COLO829 (cell line): ENCODE measurements around the gene CCIN.
"Not testable (repeated sequence)": the region's sequence is repeated elsewhere in the genome, so short reads cannot be mapped to it uniquely, and the experiment has no call there.

ENCODE experiments used
- DNase-seq: peaks from one replicate; pipeline ENCODE4 v3.0.0; 2012; ENCODE audit warnings: low spot score

Gene CCIN

GRCh38 chr9:36160126-36160525, 9.1 kb upstream of the CCIN start:
- DNase-seq, result not testable (repeated sequence)

DNA sequence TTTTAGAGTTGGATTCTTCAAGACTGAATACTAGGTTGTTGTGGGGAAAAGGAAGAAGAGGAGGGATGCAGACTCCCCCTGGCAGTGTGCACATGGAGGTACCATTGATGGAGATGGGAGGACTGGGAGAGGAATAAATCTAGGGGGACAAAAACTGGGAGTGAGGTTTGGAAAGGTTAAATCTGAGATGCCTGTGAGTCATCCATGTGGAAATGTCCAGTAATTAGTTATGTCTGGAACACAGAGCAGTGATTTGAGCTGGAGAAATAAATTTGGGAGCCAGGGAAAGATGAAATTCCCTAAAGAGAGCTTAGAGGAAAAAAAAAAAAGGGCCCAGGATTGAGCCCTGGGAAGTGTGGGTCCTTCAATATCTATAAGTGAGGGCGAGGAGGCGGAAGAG, 8.0 kb upstream of the CCIN start:
- no peak for DNase-seq

DNA sequence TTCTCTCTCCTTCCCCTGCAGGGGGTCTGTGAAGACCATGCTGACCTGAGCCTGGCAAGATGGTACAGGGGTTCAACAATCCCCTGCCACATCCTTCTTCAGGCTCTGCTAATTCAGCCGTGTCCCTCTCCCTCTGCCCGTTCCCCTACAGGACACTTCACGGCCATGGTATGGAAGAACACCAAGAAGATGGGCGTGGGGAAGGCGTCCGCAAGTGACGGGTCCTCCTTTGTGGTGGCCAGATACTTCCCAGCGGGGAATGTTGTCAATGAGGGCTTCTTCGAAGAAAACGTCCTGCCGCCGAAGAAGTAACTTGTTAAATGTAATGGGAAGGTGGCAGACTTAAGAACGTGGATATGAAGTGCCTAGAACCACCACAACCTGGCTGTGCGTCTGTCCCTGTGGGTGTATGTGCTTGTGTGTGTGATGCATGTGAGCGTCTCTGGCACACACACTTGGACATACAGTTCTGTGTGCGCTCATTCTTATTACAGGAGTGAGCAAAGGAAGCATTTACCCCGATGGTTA, 6.9 kb upstream of the CCIN start:
- no peak for DNase-seq

- DNase-seq, result no peak
Measured at GRCh38 chr9:36163049-36163785, 6.0 kb upstream of the CCIN start.

DNA sequence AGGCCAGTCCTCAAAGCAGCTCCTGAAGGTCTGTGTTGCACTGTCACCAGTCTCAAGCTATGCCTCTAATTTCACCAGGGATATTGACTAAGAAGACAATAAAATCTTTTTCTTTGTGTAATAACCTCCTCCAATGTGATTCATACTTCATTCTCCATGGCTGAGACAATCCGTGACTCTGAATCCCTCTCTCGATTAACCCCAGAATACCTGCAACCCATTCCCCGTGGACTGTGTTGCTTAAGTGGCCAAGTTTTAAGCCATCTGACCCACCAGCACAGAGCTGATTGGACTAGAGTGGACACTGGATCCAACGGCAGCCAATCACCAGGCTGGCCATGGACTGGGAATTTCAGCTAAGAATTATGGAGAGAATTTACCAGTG, 5.4 kb upstream of the CCIN start:
- no peak for DNase-seq

DNA sequence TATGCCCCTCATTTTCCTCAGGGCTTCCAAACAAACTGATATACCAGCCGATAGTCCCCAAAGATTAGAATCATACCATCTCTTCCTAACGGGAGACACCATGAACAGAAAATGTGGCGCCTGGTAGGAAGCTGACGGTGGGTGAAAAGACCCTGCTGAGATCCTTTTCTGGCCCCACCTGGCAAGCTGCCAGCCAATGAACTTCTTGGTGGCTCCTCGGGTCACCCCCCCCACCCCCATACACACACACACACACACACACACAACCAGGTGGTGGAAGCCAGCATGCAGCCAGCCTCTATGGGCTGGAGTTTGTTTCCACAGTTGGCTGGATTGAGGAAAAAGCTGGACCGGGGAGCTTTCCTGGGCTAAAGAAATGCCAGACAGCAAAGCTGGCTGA, 4.8 kb upstream of the CCIN start:
- no peak for DNase-seq

DNA sequence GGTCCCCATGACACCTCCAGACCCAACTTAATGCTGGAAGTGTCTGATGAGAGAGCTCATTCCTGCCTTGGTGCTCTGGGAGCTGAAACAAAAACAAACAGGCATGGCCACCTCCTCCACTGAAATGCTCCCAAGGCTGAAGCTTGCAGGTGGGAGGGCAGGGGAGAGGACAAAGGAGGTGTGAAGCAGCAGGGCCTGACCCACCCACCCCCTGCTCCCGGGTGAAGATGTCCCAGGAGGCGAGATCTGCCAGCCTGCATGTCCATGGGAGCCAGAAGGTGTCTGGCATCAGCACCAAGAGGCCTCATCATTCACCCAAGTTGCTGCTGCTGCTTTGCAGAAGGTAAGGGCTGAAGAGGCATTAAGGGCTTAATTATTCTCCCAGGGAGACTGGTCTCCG, 4.2 kb upstream of the CCIN start:
- no peak for DNase-seq

- no peak for DNase-seq
Measured at GRCh38 chr9:36165826-36166167, 3.4 kb upstream of the CCIN start.

- peak; percentile 87 for DNase-seq
Measured at GRCh38 chr9:36166168-36166927, 2.8 kb upstream of the CCIN start.

GRCh38 chr9:36169708-36170107, 520 bp downstream of the CCIN start:
- no peak for DNase-seq

GRCh38 chr9:36170531-36170930, 1.3 kb downstream of the CCIN start:
- DNase-seq, result no peak

DNA sequence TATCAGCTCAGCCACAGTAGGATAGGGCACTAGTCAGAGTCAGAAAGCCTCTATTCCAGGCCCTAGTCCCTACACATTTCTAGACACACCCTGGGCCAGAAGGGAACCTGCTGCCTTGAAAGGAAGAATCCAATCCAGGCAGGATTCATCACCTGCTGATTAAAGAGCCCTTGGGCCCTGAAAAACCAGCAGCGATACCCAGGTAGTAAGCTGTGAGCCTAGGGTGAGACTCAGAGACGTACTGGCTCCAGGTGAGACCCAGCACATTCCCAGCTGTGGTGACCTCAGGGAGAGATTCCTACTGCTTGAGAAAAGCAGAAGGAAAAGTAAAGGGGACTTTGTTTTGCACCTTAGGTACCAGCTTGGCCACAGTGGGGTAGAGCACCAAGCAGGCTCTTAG, 4.7 kb downstream of the CCIN start:
- DNase-seq, result no peak

GRCh38 chr9:36174271-36174670, 5.1 kb downstream of the CCIN start:
- DNase-seq, result no peak

DNA sequence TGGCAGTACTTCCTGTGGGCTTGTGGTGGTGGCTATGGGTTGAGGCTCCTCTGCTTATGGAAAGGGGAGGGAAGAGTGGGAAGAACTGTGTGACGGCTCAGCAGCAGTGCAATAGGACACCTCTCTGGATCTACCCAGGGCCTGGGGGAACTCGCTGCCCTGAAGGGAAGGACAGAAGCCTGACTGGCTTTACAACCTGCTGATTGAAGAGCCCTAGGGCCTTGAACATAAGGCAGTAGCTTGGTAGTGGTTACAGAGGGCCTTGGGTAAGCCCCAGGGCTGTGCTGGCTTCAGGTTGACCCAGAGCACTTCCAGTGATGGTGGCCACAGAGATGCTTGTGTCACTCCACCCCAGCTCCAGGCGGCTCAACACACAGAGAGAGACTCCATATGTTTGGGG, 5.5 kb downstream of the CCIN start:
- DNase-seq, result no peak

- not testable (repeated sequence) for DNase-seq
Measured at GRCh38 chr9:36175209-36175608, 6.0 kb downstream of the CCIN start.

DNA sequence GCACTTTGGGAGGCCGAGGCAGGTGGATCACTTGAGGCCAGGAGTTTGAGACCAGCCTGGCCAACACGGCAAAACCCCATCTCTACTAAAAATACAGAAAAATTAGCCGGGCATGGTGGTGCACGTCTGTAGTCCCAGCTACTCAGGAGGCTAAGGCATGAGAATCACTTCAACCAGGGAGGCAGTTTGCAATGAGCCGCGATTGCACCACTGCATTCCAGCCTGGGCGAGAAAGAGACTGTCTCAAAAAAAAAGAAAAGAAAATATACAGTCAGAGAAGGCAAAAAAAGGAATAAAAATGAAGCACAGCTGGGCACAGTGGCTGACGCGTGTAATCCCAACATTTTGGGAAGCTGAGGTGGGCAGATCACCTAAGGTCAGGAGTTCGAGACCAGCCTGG, 7.3 kb downstream of the CCIN start:
- not testable (repeated sequence) for DNase-seq

- DNase-seq, result no peak
Measured at GRCh38 chr9:36177571-36177970, 8.4 kb downstream of the CCIN start.

GRCh38 chr9:36180243-36180642, 11.1 kb downstream of the CCIN start:
- not testable (repeated sequence) for DNase-seq

- no peak for DNase-seq
Measured at GRCh38 chr9:36187414-36187813, 18.2 kb downstream of the CCIN start.

GRCh38 chr9:36188212-36188611, 19.0 kb downstream of the CCIN start:
- DNase-seq, result no peak

DNA sequence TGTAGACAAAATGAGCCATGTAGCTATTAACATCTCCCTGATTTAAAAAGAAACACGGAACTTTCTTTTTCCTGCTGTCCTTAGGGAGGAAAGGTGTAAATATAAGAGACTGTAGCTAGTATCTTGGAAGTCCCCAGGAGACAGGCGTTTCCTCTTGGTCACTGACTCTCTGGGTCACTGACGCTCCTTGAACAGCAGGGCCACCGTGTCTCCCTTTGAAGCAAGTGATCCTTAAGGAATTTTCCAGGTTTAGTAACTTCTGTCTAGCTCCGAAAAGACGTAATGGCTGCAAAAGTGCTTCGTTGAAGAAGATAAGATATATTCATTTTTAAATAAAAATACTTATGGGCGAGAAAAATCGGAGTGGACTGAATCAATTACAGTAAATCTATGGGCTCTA, 20.8 kb downstream of the CCIN start:
- no peak for DNase-seq

GRCh38 chr9:36190388-36191289, 21.5 kb downstream of the CCIN start, which contains the start of gene CLTA:
TSS of gene CLTA (plus strand) at chr9:36190921. CDS start at chr9:36191057, 136 bp downstream.
- DNase-seq, result peak; percentile 99

GRCh38 chr9:36191290-36191645, 22.1 kb downstream of the CCIN start:
- DNase-seq, result no peak
